SK-N-SH (cell line): ENCODE results near the gene GAB1. TPM values are rescaled to one million over a fixed set of nuclear protein-coding genes. Genes with fewer than 3 reads are reported as not detected.

Experiments used
- CTCF ChIA-PET: fragments of 300-600, 350-600 bp; formaldehyde crosslinking; extraction: SDS; loops from one replicate; lab custom pipeline; 2021; lab: Yijun Ruan, JAX
- POLR2A ChIA-PET: fragments of 350-600 bp; sonication (Branson Sonifier 250); formaldehyde crosslinking; extraction: SDS; loops from one replicate; lab custom pipeline; 2020; ENCODE audit warnings: antibody characterized with exemption, inconsistent platforms; lab: Yijun Ruan, JAX
- DNase-seq: peaks from one replicate; pipeline ENCODE4 v3.0.0; 2012
- H2AFZ ChIP-seq: fragments of 200-600 bp; sonication (generic); 2 replicates; pipeline ENCODE4 v1.8.1; 2016; ENCODE audit warnings: antibody characterized with exemption, mild to moderate bottlenecking, low read depth
- H3F3A ChIP-seq: fragments of 200-600 bp; sonication (generic); replicated peaks from 2 replicates; pipeline ENCODE3; 2016; ENCODE audit warnings: antibody characterized with exemption, mild to moderate bottlenecking; ENCODE audit not compliant: insufficient read depth
- H3K27ac ChIP-seq, 2 experiments: fragments of 200-500 bp in 1 of 2; fragments of 200-600 bp in 1 of 2; sonication (Bioruptor generic) in 1 of 2; sonication (generic), shearing (Covaris generic) in 1 of 2; 2 replicates each; pipeline versions ENCODE4 v1.5.1 to v1.6.1; 2014 to 2016; ENCODE audit warnings: low read depth in 2 of 2, inconsistent platforms in 1 of 2, low read length in 1 of 2, mild to moderate bottlenecking in 1 of 2, mixed read lengths in 1 of 2
- H3K27me3 ChIP-seq: fragments of 200-600 bp; sonication (generic), shearing (Covaris generic); 2 replicates; pipeline ENCODE4 v1.6.1; 2016; ENCODE audit warnings: mixed run types; ENCODE audit not compliant: insufficient read depth
- H3K36me3 ChIP-seq, 2 experiments: fragments of 200-500 bp in 1 of 2; fragments of 200-600 bp in 1 of 2; sonication (Bioruptor generic) in 1 of 2; sonication (generic) in 1 of 2; replicated peaks in 1 of 2; 2 replicates each; pipeline versions ENCODE3 to v1.5.1; 2014 to 2016; ENCODE audit warnings: low read length in 1 of 2, mild to moderate bottlenecking in 1 of 2; ENCODE audit not compliant: insufficient read depth in 2 of 2, control insufficient read depth in 1 of 2
- H3K4me1 ChIP-seq, 2 experiments: fragments of 200-500 bp in 1 of 2; fragments of 200-600 bp in 1 of 2; sonication (Bioruptor generic) in 1 of 2; sonication (generic), shearing (Covaris generic) in 1 of 2; 2 replicates each; pipeline versions ENCODE4 v1.5.1 to v1.6.1; 2014 to 2016; ENCODE audit warnings: low read depth in 1 of 2, low read length in 1 of 2, mixed run types in 1 of 2; ENCODE audit not compliant: insufficient read depth in 2 of 2, control insufficient read depth in 1 of 2
- H3K4me2 ChIP-seq: fragments of 200-600 bp; sonication (generic), shearing (Covaris generic); 2 replicates; pipeline ENCODE4 v1.6.1; 2017; ENCODE audit warnings: mixed run types
- H3K4me3 ChIP-seq, 2 experiments: fragments of 200-500 bp in 1 of 2; fragments of 200-600 bp in 1 of 2; sonication (Bioruptor generic) in 1 of 2; sonication (generic), shearing (Covaris generic) in 1 of 2; 2 replicates each; pipeline versions ENCODE4 v1.5.1 to v1.8.1; 2014 to 2016; ENCODE audit warnings: low read depth in 2 of 2, inconsistent platforms in 1 of 2, low read length in 1 of 2, mild to moderate bottlenecking in 1 of 2, mixed read lengths in 1 of 2, moderate library complexity in 1 of 2
- H3K79me2 ChIP-seq: fragments of 200-600 bp; sonication (generic); 2 replicates; pipeline ENCODE4 v1.8.1; 2017; ENCODE audit warnings: mild to moderate bottlenecking; ENCODE audit not compliant: insufficient read depth
- H3K9ac ChIP-seq: fragments of 200-600 bp; sonication (generic); 2 replicates; pipeline ENCODE4 v1.6.1; 2017; ENCODE audit warnings: mixed run types
- H3K9me2 ChIP-seq: fragments of 200-600 bp; sonication (generic); 2 replicates; pipeline ENCODE4 v1.6.1; 2017; ENCODE audit warnings: mixed run types
- H3K9me3 ChIP-seq: fragments of 200-600 bp; sonication (generic); 2 replicates; pipeline ENCODE4 v1.6.1; 2017; ENCODE audit warnings: mixed run types, mild to moderate bottlenecking, moderate library complexity
- H4K20me1 ChIP-seq: fragments of 200-600 bp; sonication (generic); 2 replicates; pipeline ENCODE4 v1.6.1; 2017; ENCODE audit warnings: mild to moderate bottlenecking, mixed run types; ENCODE audit not compliant: insufficient read depth
- CHD2 ChIP-seq: fragments of 150-350 bp; IDR thresholded peaks from 2 replicates; pipeline ENCODE4 v1.6.1; 2018; ENCODE audit warnings: low read length; ENCODE audit not compliant: partially characterized antibody
- CTCF ChIP-seq: fragments of 200-600 bp; sonication (generic); IDR thresholded peaks from 2 replicates; pipeline ENCODE4 v1.6.1; 2017; ENCODE audit warnings: antibody characterized with exemption, mild to moderate bottlenecking, moderate library complexity
- ELF1 ChIP-seq: IDR thresholded peaks from 2 replicates; pipeline ENCODE4 v1.4.0; 2012
- EP300 ChIP-seq, 2 experiments: IDR thresholded peaks; 2 replicates each; pipeline versions ENCODE4 v1.4.0 to v1.6.1; 2012; ENCODE audit warnings: borderline replicate concordance in 1 of 2, low read depth in 1 of 2, low read length in 1 of 2
- EZH2phosphoT487 ChIP-seq: fragments of 200-600 bp; sonication (generic); IDR thresholded peaks from 2 replicates; pipeline ENCODE4 v1.6.1; 2017; ENCODE audit warnings: low read depth, mixed run types, mild to moderate bottlenecking, antibody characterized with exemption, moderate library complexity, borderline replicate concordance
- FOSL2 ChIP-seq: IDR thresholded peaks from 2 replicates; pipeline ENCODE4 v1.4.0; 2012; ENCODE audit warnings: low read depth, mild to moderate bottlenecking, moderate library complexity, borderline replicate concordance
- FOXM1 ChIP-seq: IDR thresholded peaks from 2 replicates; pipeline ENCODE4 v1.4.0; 2012; ENCODE audit warnings: low read depth, mild to moderate bottlenecking
- GABPA ChIP-seq: IDR thresholded peaks from 2 replicates; pipeline ENCODE4 v1.4.0; 2012; ENCODE audit warnings: low read depth, mild to moderate bottlenecking
- GATA2 ChIP-seq: sonication (generic); formaldehyde crosslinking; IDR thresholded peaks from 2 replicates; pipeline ENCODE4 v1.5.0; 2020; ENCODE audit warnings: mild to moderate bottlenecking, missing genetic modification reagents
- MAX ChIP-seq: IDR thresholded peaks from 2 replicates; pipeline ENCODE4 v1.4.0; 2012; ENCODE audit warnings: low read depth
- NFIC ChIP-seq: IDR thresholded peaks from 2 replicates; pipeline ENCODE4 v1.4.0; 2012; ENCODE audit warnings: borderline replicate concordance
- POLR2AphosphoS5 ChIP-seq: IDR thresholded peaks from 2 replicates; pipeline ENCODE4 v1.6.1; 2012; ENCODE audit warnings: low read depth, low read length
- RAD21 ChIP-seq: IDR thresholded peaks from 2 replicates; pipeline ENCODE4 v1.6.1; 2012; ENCODE audit warnings: mild to moderate bottlenecking, low read length
- RCOR1 ChIP-seq: fragments of 150-350 bp; IDR thresholded peaks from 2 replicates; pipeline ENCODE4 v1.6.1; 2017; ENCODE audit warnings: antibody characterized with exemption, low read length
- REST ChIP-seq: IDR thresholded peaks from 2 replicates; pipeline ENCODE4 v1.6.1; 2012; ENCODE audit warnings: mild to moderate bottlenecking, low read depth, low read length, moderate library complexity
- RFX5 ChIP-seq: IDR thresholded peaks from 2 replicates; pipeline ENCODE4 v1.6.1; 2012; ENCODE audit warnings: mild to moderate bottlenecking, improper control_type of control experiment, low read length
- TCF12 ChIP-seq: IDR thresholded peaks from 2 replicates; pipeline ENCODE4 v1.4.0; 2012
- TEAD4 ChIP-seq: IDR thresholded peaks from 2 replicates; pipeline ENCODE4 v1.4.0; 2012; ENCODE audit warnings: mild to moderate bottlenecking, borderline replicate concordance; ENCODE audit not compliant: insufficient read depth
- USF2 ChIP-seq: fragments of 150-350 bp; IDR thresholded peaks from 2 replicates; pipeline ENCODE4 v1.6.1; 2017; ENCODE audit warnings: antibody characterized with exemption, low read length, low read depth, borderline replicate concordance
- YY1 ChIP-seq: IDR thresholded peaks from 2 replicates; pipeline ENCODE4 v1.4.0; 2012; ENCODE audit warnings: low read depth, mild to moderate bottlenecking
- ZBTB33 ChIP-seq: IDR thresholded peaks from 2 replicates; pipeline ENCODE4 v1.4.0; 2012; ENCODE audit warnings: low read depth, borderline replicate concordance
- WGBS: methylation state at CpG from one replicate; pipeline ENCODE4 v1.1.6; 2017; ENCODE audit warnings: low lambda C conversion rate; 5-methylcytosine and 5-hydroxymethylcytosine counted together
- polyA plus RNA-seq, 3 experiments: library from polyadenylated mRNA; depleted of rRNA; stranded (reverse); fragments of >200 nt; gene quantifications; 2 replicates each; pipeline ENCODE4 v1.2.3, GENCODE V29; 2012
- TF ChIP-seq, protein P1 (sequence below): fragments of 150-350 bp; IDR thresholded peaks from 2 replicates; pipeline ENCODE4 v1.6.1; 2016; ENCODE audit warnings: mild to moderate bottlenecking, low read depth, low read length

GAB1 gene
- polyA plus RNA-seq, 1 of the 3 experiments (the other 2 are of a cell fraction), result 3.7 TPM

DNA sequence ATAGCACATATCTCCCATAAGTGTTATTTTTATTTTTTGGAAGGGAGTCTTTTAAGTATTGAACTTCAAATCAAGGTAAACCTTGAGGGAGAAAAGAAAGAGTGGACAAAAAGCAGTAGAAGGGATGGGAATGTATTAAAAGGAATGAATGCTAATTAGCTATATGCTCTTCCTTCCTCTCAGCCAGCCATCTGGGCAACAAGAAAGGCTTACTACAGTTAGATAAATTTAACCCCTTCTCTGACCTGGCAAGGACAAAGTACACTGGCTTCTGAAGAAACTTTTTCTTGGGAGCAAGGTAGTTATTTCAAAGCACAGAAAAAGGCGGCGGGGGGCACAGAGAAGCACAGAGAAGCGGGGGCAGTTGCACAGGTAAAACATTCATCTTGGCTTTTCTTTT is 54.6 kb downstream of the GAB1 start (continued):
- TF ChIP-seq ELF1 (no peak), FOXM1 (no peak), RCOR1 (no peak), RFX5 (no peak), RAD21 (no peak), CTCF (no peak), NFIC (no peak)

DNA sequence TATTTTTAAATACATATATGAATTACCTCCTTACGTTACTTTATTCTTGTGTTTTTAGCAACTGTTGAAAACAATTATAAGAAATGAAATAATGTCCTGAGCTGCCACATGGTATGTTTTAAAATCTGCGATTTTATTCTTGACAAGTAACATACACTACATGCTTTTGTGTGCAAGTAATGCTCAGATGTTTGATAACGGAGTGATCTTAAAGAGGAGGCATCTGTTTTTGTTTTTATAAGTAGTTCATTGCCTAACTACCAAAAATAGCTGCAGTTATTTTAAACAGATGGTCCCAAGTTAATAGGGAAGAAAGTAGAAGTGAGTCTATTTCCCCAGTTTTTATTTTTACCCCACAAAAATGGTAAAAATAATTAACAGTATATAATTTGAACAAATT is 55.2 kb downstream of the GAB1 start:
- H3F3A ChIP-seq, result peaks cover 10% of the 10 kb centered on the region
- H3K9me3 ChIP-seq, result no peaks in the 10 kb centered on the region
- H3K4me3 ChIP-seq, result peak overlapping the region in 1 of 2 experiments; percentile 13; a peak in 1 of 4 replicates
- 6% methylated on average over 3 of the region's 3 CpGs for WGBS
- DNase-seq, result no peak
- ChIA-PET POLR2A (no interaction called here), CTCF (interaction anchor here (1.2 to 1.3 kb wide), 3 partner anchors 10 to 47 kb away, joined by 3 to 4 read pairs (median 3); no protein-coding TSS in a partner anchor)
- H3K27me3 ChIP-seq, result no peaks in the 10 kb centered on the region
- 0 out of 2 replicates have a peak overlapping the region, but pooled peaks have one; percentile 26 for H3K9ac ChIP-seq
- H3K4me2 ChIP-seq, result peak overlapping the region; percentile 61
- H2AFZ ChIP-seq, result no peak overlapping the region
- no peaks in the 10 kb centered on the region for H4K20me1 ChIP-seq
- peaks cover 23 to 44% of the 10 kb centered on the region in 2 experiments; a peak in 3 of 4 replicates for H3K4me1 ChIP-seq
- H3K9me2 ChIP-seq, result no peaks in the 10 kb centered on the region
- peak overlapping the region; percentile 68 to 73; a peak in 3 of 4 replicates for H3K27ac ChIP-seq
- peaks cover 0 to 3% of the 10 kb centered on the region in 2 experiments for H3K36me3 ChIP-seq
- H3K79me2 ChIP-seq, result peaks cover 33% of the 10 kb centered on the region
- TF ChIP-seq EP300 (IDR thresholded peaks at IDR 0.05; ENCODE audit: borderline replicate concordance in 1 of 2, low read depth in 1 of 2, low read length in 1 of 2) (peak; percentile 69 to 88), EZH2phosphoT487 (no peak), GATA2 (CRISPR knock-in tag) (no peak), GABPA (no peak), RFX5 (no peak), TCF12 (peak; percentile 99), REST (no peak), FOSL2 (peak; percentile 29; the same call in 1 of the 2 replicates), TEAD4 (peak; percentile 85), POLR2AphosphoS5 (peak; percentile 78; the same call in 1 of the 2 replicates), FOXM1 (peak; percentile 74), CHD2 (peak; percentile 52), ELF1 (no peak), ZBTB33 (peak; percentile 24; the same call in 1 of the 2 replicates), MAX (0 out of 2 replicates have a peak, but pooled peaks have one; percentile 12), RCOR1 (peak; percentile 65; the same call in 1 of the 2 replicates), USF2 (no peak), YY1 (no peak)
- TF ChIP-seq, protein P1, sequence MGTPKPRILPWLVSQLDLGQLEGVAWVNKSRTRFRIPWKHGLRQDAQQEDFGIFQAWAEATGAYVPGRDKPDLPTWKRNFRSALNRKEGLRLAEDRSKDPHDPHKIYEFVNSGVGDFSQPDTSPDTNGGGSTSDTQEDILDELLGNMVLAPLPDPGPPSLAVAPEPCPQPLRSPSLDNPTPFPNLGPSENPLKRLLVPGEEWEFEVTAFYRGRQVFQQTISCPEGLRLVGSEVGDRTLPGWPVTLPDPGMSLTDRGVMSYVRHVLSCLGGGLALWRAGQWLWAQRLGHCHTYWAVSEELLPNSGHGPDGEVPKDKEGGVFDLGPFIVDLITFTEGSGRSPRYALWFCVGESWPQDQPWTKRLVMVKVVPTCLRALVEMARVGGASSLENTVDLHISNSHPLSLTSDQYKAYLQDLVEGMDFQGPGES, result no peak
